ENCODE measurements around the gene PLXNA1. TPM values are rescaled to one million over a fixed set of nuclear protein-coding genes. Genes with fewer than 3 reads are reported as not detected.
A peak's percentile ranks its signal among the peaks of the same experiment; 100 is the strongest.

Gene PLXNA1
- polyA plus RNA-seq, 1 donor from 2014 or later: 65.6 TPM

DNA sequence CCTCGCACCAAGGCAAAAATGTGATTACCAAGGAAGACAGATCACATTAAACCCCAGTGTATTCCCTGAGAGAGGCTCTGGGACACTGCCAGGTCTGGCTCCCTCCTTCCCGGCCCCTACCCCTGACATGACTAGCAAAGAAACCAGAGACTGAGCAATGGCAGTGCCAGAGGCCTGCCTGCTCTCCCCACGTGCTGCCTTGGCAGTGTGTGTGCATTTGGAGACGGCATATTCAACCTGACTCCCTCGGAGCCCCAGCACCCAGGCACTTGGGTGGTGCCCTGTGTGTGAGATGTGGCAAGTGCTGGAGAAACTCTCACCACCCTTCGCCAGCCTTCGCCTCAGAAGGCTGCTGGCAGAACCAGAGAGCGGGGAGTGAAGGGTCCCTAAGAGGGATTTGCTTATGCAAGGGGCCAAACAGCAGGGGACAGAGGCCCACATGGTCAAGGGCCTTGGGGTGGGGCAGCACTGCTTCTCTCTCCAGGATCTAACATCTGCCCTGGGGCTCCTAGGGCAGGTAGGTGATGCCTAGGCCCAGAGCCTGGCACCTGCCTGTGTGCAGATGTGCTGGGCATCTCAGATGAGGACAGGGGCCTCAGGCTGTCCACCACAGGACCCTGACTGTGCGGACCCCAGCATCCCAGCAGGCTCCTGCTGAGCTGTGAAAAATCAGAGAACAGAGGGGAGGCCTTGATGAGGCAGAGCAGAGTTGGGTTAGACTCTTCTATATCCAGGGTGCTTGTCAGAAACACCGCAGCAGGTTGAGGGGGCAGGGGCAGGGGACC, 23.6 kb upstream of the PLXNA1 start:
- Histone ChIP-seq H3K9me2 (ENCODE audit: insufficient read depth, low read length) (no peaks in the 10 kb centered on the region), H4K20me1 (ENCODE audit: insufficient read depth) (no peaks in the 10 kb centered on the region), H3K79me2 (replicated peaks; ENCODE audit: insufficient read depth, low read length) (no peaks in the 10 kb centered on the region), H3K36me3 (ENCODE audit: insufficient read depth, low read length) (no peaks in the 10 kb centered on the region), H3K4me2 (ENCODE audit: low read length) (no peak overlapping the region), H3K27me3 (ENCODE audit: insufficient read depth, low read depth, low read length) (no peaks in the 10 kb centered on the region), H3K9ac (ENCODE audit: low read length) (no peak overlapping the region), H3K27ac (ENCODE audit: low read length) (no peak overlapping the region), H3K4me3 (ENCODE audit: low read length) (no peak overlapping the region), H3F3A (ENCODE audit: insufficient read depth, low read length, poor library complexity, severe bottlenecking) (no peaks in the 10 kb centered on the region), H3K9me3 (ENCODE audit: low read length) (no peaks in the 10 kb centered on the region), H2AFZ (ENCODE audit: low read depth, low read length) (no peak overlapping the region)
- no peak for TF ChIP-seq EZH2 (IDR thresholded peaks at IDR 0.05; ENCODE audit: borderline replicate concordance, insufficient read depth, low read length, poor library complexity, severe bottlenecking)
- no peak for TF ChIP-seq MXI1 (conservative IDR thresholded peaks at IDR 0.05; ENCODE audit: poor library complexity, severe bottlenecking)
- no peak for TF ChIP-seq POLR2AphosphoS5 (IDR thresholded peaks at IDR 0.05)
- TF ChIP-seq, protein P1, sequence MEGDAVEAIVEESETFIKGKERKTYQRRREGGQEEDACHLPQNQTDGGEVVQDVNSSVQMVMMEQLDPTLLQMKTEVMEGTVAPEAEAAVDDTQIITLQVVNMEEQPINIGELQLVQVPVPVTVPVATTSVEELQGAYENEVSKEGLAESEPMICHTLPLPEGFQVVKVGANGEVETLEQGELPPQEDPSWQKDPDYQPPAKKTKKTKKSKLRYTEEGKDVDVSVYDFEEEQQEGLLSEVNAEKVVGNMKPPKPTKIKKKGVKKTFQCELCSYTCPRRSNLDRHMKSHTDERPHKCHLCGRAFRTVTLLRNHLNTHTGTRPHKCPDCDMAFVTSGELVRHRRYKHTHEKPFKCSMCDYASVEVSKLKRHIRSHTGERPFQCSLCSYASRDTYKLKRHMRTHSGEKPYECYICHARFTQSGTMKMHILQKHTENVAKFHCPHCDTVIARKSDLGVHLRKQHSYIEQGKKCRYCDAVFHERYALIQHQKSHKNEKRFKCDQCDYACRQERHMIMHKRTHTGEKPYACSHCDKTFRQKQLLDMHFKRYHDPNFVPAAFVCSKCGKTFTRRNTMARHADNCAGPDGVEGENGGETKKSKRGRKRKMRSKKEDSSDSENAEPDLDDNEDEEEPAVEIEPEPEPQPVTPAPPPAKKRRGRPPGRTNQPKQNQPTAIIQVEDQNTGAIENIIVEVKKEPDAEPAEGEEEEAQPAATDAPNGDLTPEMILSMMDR (IDR thresholded peaks at IDR 0.05; ENCODE audit: poor library complexity, severe bottlenecking): no peak
- no peak for TF ChIP-seq SMC3 (conservative IDR thresholded peaks at IDR 0.05; ENCODE audit: poor library complexity)
- TF ChIP-seq TAF1 (IDR thresholded peaks at IDR 0.05; ENCODE audit: low read depth): no peak
- TF ChIP-seq EP300 (conservative IDR thresholded peaks at IDR 0.05; ENCODE audit: poor library complexity, severe bottlenecking): no peak
- TF ChIP-seq, protein P2, sequence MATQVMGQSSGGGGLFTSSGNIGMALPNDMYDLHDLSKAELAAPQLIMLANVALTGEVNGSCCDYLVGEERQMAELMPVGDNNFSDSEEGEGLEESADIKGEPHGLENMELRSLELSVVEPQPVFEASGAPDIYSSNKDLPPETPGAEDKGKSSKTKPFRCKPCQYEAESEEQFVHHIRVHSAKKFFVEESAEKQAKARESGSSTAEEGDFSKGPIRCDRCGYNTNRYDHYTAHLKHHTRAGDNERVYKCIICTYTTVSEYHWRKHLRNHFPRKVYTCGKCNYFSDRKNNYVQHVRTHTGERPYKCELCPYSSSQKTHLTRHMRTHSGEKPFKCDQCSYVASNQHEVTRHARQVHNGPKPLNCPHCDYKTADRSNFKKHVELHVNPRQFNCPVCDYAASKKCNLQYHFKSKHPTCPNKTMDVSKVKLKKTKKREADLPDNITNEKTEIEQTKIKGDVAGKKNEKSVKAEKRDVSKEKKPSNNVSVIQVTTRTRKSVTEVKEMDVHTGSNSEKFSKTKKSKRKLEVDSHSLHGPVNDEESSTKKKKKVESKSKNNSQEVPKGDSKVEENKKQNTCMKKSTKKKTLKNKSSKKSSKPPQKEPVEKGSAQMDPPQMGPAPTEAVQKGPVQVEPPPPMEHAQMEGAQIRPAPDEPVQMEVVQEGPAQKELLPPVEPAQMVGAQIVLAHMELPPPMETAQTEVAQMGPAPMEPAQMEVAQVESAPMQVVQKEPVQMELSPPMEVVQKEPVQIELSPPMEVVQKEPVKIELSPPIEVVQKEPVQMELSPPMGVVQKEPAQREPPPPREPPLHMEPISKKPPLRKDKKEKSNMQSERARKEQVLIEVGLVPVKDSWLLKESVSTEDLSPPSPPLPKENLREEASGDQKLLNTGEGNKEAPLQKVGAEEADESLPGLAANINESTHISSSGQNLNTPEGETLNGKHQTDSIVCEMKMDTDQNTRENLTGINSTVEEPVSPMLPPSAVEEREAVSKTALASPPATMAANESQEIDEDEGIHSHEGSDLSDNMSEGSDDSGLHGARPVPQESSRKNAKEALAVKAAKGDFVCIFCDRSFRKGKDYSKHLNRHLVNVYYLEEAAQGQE (IDR thresholded peaks at IDR 0.05; ENCODE audit: borderline replicate concordance): no peak
- TF ChIP-seq RAD21 (conservative IDR thresholded peaks at IDR 0.05): no peak

DNA sequence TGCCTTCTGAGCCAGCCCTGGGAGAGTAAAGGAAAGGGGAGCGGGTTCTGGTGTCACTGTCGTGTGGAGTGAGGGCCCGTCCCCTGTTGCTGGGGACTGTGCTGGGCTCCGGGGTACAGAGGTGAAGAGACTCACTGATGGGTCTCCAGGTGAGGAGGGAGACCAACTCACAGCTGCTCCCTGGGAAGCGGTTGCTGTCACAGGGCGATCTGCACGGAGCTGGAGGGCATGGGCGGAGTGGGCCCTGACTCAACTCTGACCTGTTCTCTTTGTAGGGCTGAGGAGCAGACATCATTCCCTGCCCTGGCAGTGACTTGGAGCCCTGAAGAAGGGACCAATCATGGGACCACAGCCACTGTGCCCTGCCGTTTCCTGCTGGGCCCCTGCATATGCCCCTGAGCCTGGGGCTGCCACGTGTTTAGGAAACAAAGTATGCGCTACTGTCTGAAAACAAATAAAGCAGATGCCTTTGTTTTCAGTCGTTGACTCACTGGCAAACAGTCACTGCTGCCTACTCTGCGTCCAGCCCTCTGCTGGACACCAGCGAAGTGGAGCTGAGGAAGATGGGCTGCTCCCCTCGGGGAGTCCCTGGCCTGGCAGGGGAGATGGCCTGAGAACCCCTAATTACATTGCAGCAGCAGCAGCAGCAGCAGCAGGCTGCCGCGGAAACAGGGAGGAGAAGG, 22.9 kb upstream of the PLXNA1 start:
- Histone ChIP-seq H3K27ac (ENCODE audit: low read length) (no peak overlapping the region), H2AFZ (ENCODE audit: low read depth, low read length) (no peak overlapping the region), H3K36me3 (ENCODE audit: insufficient read depth, low read length) (no peaks in the 10 kb centered on the region), H3K9me2 (ENCODE audit: insufficient read depth, low read length) (no peaks in the 10 kb centered on the region), H3F3A (ENCODE audit: insufficient read depth, low read length, poor library complexity, severe bottlenecking) (no peaks in the 10 kb centered on the region), H4K20me1 (ENCODE audit: insufficient read depth) (no peaks in the 10 kb centered on the region), H3K79me2 (replicated peaks; ENCODE audit: insufficient read depth, low read length) (no peaks in the 10 kb centered on the region), H3K27me3 (ENCODE audit: insufficient read depth, low read depth, low read length) (no peaks in the 10 kb centered on the region), H3K9me3 (ENCODE audit: low read length) (no peaks in the 10 kb centered on the region), H3K4me3 (ENCODE audit: low read length) (no peak overlapping the region), H3K4me2 (ENCODE audit: low read length) (no peak overlapping the region), H3K9ac (ENCODE audit: low read length) (no peak overlapping the region)
- TF ChIP-seq TAF1 (IDR thresholded peaks at IDR 0.05; ENCODE audit: low read depth): no peak
- no peak for TF ChIP-seq EZH2 (IDR thresholded peaks at IDR 0.05; ENCODE audit: borderline replicate concordance, insufficient read depth, low read length, poor library complexity, severe bottlenecking)
- TF ChIP-seq MXI1 (conservative IDR thresholded peaks at IDR 0.05; ENCODE audit: poor library complexity, severe bottlenecking): no peak
- TF ChIP-seq, protein P1 (IDR thresholded peaks at IDR 0.05; ENCODE audit: poor library complexity, severe bottlenecking): peak; percentile 48
- peak; percentile 49 for TF ChIP-seq SMC3 (conservative IDR thresholded peaks at IDR 0.05; ENCODE audit: poor library complexity)
- peak; percentile 44 for TF ChIP-seq RAD21 (conservative IDR thresholded peaks at IDR 0.05)
- peak; percentile 68 for TF ChIP-seq POLR2AphosphoS5 (IDR thresholded peaks at IDR 0.05)
- TF ChIP-seq, protein P2 (IDR thresholded peaks at IDR 0.05; ENCODE audit: borderline replicate concordance): no peak
- TF ChIP-seq EP300 (conservative IDR thresholded peaks at IDR 0.05; ENCODE audit: poor library complexity, severe bottlenecking): no peak
